HG02870 (cell line): ENCODE measurements around the gene PCDHA10.
"Not testable (repeated sequence)": the region's sequence is repeated elsewhere in the genome, so short reads cannot be mapped to it uniquely, and the experiment has no call there.

Experiments used
- ATAC-seq: cut with Tn5 transposase; IDR thresholded peaks from one replicate; pipeline ENCODE4 v1.9.1; 2021; ENCODE audit warnings: mild to moderate bottlenecking, moderate library complexity; ENCODE audit not compliant: unreplicated experiment

The PCDHA10 gene

GRCh38 chr5:140855772-140856674 is at the start of gene PCDHA10:
Gene PCDHA10, plus strand, starts transcription at chr5:140855897. Its CDS starts 152 bp downstream, at chr5:140856049.
- ATAC-seq: no peak

- no peak for ATAC-seq
These were observed 48.6 kb upstream of the PCDHA10 start, which contains the start of gene PCDHA4 for GRCh38 chr5:140806834-140807775. Gene PCDHA4, plus strand, starts transcription at chr5:140807068.

GRCh38 chr5:140808241-140808888 is 47.3 kb upstream of the PCDHA10 start:
- not testable (repeated sequence) for ATAC-seq

GRCh38 chr5:140808889-140809291 is 46.8 kb upstream of the PCDHA10 start:
- no peak for ATAC-seq

- no peak for ATAC-seq
These were observed 34.1 kb upstream of the PCDHA10 start, which contains the start of gene PCDHA5 for GRCh38 chr5:140821375-140822280. Gene PCDHA5, plus strand, starts transcription at chr5:140821613.

- ATAC-seq: no peak
These were observed 33.4 kb upstream of the PCDHA10 start for GRCh38 chr5:140822281-140822629.

- not testable (repeated sequence) for ATAC-seq
These were observed 32.7 kb upstream of the PCDHA10 start for GRCh38 chr5:140822969-140823368.

GRCh38 chr5:140823475-140823874 is 32.2 kb upstream of the PCDHA10 start:
- ATAC-seq: no peak

- ATAC-seq: no peak
These were observed 27.9 kb upstream of the PCDHA10 start, which contains the start of gene PCDHA6 for GRCh38 chr5:140827704-140828361. Gene PCDHA6, plus strand, starts transcription at chr5:140827960. Its CDS starts 132 bp downstream, at chr5:140828092.

GRCh38 chr5:140828362-140828737 is 27.3 kb upstream of the PCDHA10 start:
- no peak for ATAC-seq

- not testable (repeated sequence) for ATAC-seq
These were observed 25.9 kb upstream of the PCDHA10 start for GRCh38 chr5:140829511-140830501.

GRCh38 chr5:140833993-140834392 is 21.7 kb upstream of the PCDHA10 start, which contains the start of gene PCDHA7:
Gene PCDHA7, plus strand, starts transcription at chr5:140834269. Its CDS starts 115 bp downstream, at chr5:140834384.
- ATAC-seq: no peak

GRCh38 chr5:140834439-140835008 is 21.2 kb upstream of the PCDHA10 start:
- ATAC-seq: not testable (repeated sequence)

GRCh38 chr5:140835622-140836510 is 19.8 kb upstream of the PCDHA10 start:
- no peak for ATAC-seq

- no peak for ATAC-seq
These were observed 14.4 kb upstream of the PCDHA10 start, which contains the start of gene PCDHA8 for GRCh38 chr5:140840978-140841962. Gene PCDHA8, plus strand, starts transcription at chr5:140841187. Its CDS starts 135 bp downstream, at chr5:140841322.
